Measurements from ENCODE around the gene SEBOX.

The SEBOX gene

GRCh38 chr17:28344435-28344901, 20.5 kb downstream of the SEBOX start:
- Histone ChIP-seq H4K20me1 (ENCODE audit: insufficient read depth, low read length, poor library complexity, severe bottlenecking) (no peaks in the 10 kb centered on the region), H3K4me1 (ENCODE audit: insufficient read depth, low read length, poor library complexity, severe bottlenecking) (no peaks in the 10 kb centered on the region), H2AFZ (ENCODE audit: low read length) (no peak overlapping the region), H3F3A (ENCODE audit: low read depth) (no peaks in the 10 kb centered on the region), H3K9ac (ENCODE audit: low read depth, low read length, poor library complexity, severe bottlenecking) (no peak overlapping the region), H3K27me3 (ENCODE audit: insufficient read depth, low read length, poor library complexity, severe bottlenecking) (no peaks in the 10 kb centered on the region), H3K9me3 (ENCODE audit: insufficient read depth, low read depth, low read length) (no peaks in the 10 kb centered on the region), H3K36me3 (ENCODE audit: insufficient read depth, low read length) (peaks cover 34% of the 10 kb centered on the region; the same call in 1 of the 2 replicates), H3K4me3 (ENCODE audit: low read length, poor library complexity, severe bottlenecking) (no peak overlapping the region), H3K79me2 (ENCODE audit: insufficient read depth, low read length) (peaks cover 2% of the 10 kb centered on the region; the same call in 1 of the 2 replicates), H3K9me2 (replicated peaks; ENCODE audit: low read depth, low read length) (no peaks in the 10 kb centered on the region), H3K4me2 (ENCODE audit: low read depth, low read length, poor library complexity, severe bottlenecking) (no peak overlapping the region)
- TF ChIP-seq EZH2phosphoT487 (IDR thresholded peaks at IDR 0.05; ENCODE audit: borderline replicate concordance): no peak
- TF ChIP-seq CTCF (conservative IDR thresholded peaks at IDR 0.05; ENCODE audit: low read length): no peak

- no peaks in the 10 kb centered on the region for H3K9me3 ChIP-seq (ENCODE audit: insufficient read depth, low read depth, low read length)
- no peaks in the 10 kb centered on the region for H3F3A ChIP-seq (ENCODE audit: low read depth)
- TF ChIP-seq CTCF (conservative IDR thresholded peaks at IDR 0.05; ENCODE audit: low read length) (no peak), EZH2phosphoT487 (IDR thresholded peaks at IDR 0.05; ENCODE audit: borderline replicate concordance) (no peak)
- no peak overlapping the region for H2AFZ ChIP-seq (ENCODE audit: low read length)
- H3K27me3 ChIP-seq (ENCODE audit: insufficient read depth, low read length, poor library complexity, severe bottlenecking): no peaks in the 10 kb centered on the region
- H3K79me2 ChIP-seq (ENCODE audit: insufficient read depth, low read length): peaks cover 3% of the 10 kb centered on the region; the same call in 1 of the 2 replicates
- no peaks in the 10 kb centered on the region for H3K9me2 ChIP-seq (replicated peaks; ENCODE audit: low read depth, low read length)
- no peak overlapping the region for H3K4me3 ChIP-seq (ENCODE audit: low read length, poor library complexity, severe bottlenecking)
- peaks cover 34% of the 10 kb centered on the region; the same call in 1 of the 2 replicates for H3K36me3 ChIP-seq (ENCODE audit: insufficient read depth, low read length)
- no peak overlapping the region for H3K9ac ChIP-seq (ENCODE audit: low read depth, low read length, poor library complexity, severe bottlenecking)
- H4K20me1 ChIP-seq (ENCODE audit: insufficient read depth, low read length, poor library complexity, severe bottlenecking): no peaks in the 10 kb centered on the region
- no peak overlapping the region for H3K4me2 ChIP-seq (ENCODE audit: low read depth, low read length, poor library complexity, severe bottlenecking)
- no peaks in the 10 kb centered on the region for H3K4me1 ChIP-seq (ENCODE audit: insufficient read depth, low read length, poor library complexity, severe bottlenecking)
Measured at GRCh38 chr17:28344011-28344410, 21.0 kb downstream of the SEBOX start.

GRCh38 chr17:28343491-28343932, 21.5 kb downstream of the SEBOX start:
- Histone ChIP-seq H3K79me2 (ENCODE audit: insufficient read depth, low read length) (peaks cover 3% of the 10 kb centered on the region; the same call in 1 of the 2 replicates), H3K9me3 (ENCODE audit: insufficient read depth, low read depth, low read length) (no peaks in the 10 kb centered on the region), H3K9me2 (replicated peaks; ENCODE audit: low read depth, low read length) (no peaks in the 10 kb centered on the region), H4K20me1 (ENCODE audit: insufficient read depth, low read length, poor library complexity, severe bottlenecking) (no peaks in the 10 kb centered on the region), H3F3A (ENCODE audit: low read depth) (no peaks in the 10 kb centered on the region), H3K36me3 (ENCODE audit: insufficient read depth, low read length) (peaks cover 29% of the 10 kb centered on the region; the same call in 1 of the 2 replicates), H3K4me3 (ENCODE audit: low read length, poor library complexity, severe bottlenecking) (no peak overlapping the region), H3K9ac (ENCODE audit: low read depth, low read length, poor library complexity, severe bottlenecking) (no peak overlapping the region), H3K27me3 (ENCODE audit: insufficient read depth, low read length, poor library complexity, severe bottlenecking) (no peaks in the 10 kb centered on the region), H3K4me2 (ENCODE audit: low read depth, low read length, poor library complexity, severe bottlenecking) (no peak overlapping the region), H2AFZ (ENCODE audit: low read length) (no peak overlapping the region), H3K4me1 (ENCODE audit: insufficient read depth, low read length, poor library complexity, severe bottlenecking) (no peaks in the 10 kb centered on the region)
- TF ChIP-seq CTCF (conservative IDR thresholded peaks at IDR 0.05; ENCODE audit: low read length): no peak
